Measurements from ENCODE around the gene SOX5.
"Not testable (repeated sequence)": the region's sequence is repeated elsewhere in the genome, so short reads cannot be mapped to it uniquely, and the experiment has no call there.

SOX5 gene

DNA sequence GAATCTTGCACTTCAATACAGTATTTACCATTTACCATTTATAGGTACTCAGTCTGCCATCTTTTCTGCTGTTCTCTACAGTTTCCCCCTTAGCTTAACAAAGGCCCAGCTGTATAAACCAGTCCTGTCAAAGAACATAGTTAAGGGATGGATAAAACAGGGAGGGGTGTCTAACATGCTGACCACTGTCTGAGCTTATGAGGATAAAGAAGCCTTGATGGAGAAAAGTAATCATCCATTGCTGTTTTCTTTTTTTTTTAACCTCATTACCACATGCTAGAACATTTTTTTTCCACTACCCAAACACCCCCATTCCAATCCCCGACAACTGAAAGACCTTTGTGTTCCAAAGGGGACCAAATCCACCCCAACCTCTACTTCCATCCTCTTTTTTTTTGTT is 39.9 kb downstream of the SOX5 start:
- no peak for DNase-seq (ENCODE audit: low read depth in 2 of 2)

DNA sequence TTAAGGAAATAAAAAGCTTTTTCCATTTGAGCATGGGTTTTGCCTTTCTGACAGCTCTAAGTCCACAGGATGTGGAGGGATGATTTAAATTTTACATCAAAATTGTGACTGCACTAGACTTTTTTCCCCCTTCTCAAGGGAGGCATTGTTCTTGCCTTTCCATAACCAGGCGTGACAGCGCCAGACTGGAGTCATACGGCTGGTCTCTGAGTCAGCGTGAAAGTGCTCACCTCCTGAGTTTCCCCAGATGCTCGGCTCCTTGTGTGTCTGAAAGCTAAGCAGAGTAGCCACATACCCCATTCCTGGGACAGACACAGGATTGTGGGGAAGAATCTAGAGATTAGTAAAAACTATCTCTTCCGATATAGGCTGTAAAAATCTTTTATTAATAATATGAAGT is 43.1 kb downstream of the SOX5 start:
- DNase-seq (ENCODE audit: low read depth in 2 of 2): no peak

- no peak for DNase-seq (ENCODE audit: low read depth in 2 of 2)
Observed at GRCh38 chr12:23899434-23899833, 50.0 kb downstream of the SOX5 start.

DNA sequence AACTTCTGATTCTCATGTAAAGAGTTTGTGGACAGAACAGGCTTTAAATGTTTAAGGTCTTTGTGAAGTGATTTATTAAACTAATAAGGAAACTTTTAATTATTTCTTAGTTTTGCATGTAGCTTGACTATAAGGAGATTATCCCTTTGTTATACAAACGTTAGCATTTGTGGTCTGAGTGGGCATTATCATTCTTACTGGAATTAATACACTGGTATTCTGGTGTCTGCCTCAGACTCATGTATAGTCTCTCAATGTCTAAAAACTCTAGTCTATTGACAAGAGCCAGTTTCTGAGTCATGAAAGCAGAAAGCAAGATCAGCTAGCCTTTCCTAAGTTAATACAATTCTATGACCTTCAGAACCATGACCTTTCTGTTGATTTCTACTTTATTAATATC is 51.3 kb downstream of the SOX5 start:
- no peak for DNase-seq (ENCODE audit: low read depth in 2 of 2)

DNA sequence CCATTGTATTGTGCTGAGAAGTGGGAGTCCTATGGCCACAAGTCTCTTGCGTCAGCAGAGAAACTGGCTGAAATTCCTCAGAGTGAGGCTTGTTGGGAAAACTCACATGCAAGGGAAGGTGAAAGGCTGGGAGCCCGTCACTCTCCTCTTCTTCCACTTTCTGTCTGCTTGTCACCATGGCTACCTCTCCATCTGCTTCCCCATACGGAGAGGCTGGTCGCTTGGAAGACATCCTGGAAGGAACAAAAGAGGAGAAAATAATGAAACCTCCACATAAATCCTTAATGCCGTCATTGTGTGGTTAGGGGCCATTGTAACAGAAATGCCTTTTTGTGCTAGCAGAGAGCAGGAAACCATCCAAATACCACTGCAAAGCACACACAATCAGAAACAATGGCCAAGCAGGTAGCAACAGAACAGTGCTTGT is 53.7 kb downstream of the SOX5 start:
- no peak for DNase-seq (ENCODE audit: low read depth in 2 of 2)

GRCh38 chr12:23893611-23894010 is 55.9 kb downstream of the SOX5 start:
- DNase-seq (ENCODE audit: low read depth in 2 of 2): no peak

GRCh38 chr12:23891115-23891514 is 58.4 kb downstream of the SOX5 start:
- DNase-seq (ENCODE audit: low read depth in 2 of 2): no peak

DNA sequence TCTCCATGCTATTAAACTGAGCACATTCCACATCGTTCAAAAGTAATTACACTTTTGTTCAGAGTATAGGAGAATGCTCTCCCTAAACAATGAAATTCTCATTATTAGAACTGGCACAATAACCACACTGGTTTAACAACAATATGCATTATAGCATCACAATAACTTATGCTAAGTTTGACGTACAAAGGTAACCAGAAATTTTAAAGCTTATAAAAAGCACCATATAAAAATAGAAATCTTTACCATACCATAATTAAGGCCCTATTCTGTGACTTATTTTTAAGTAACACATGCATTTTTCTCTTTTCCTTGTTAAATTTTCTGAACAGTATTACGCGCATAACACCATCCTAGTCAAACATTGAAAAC is 60.4 kb downstream of the SOX5 start:
- DNase-seq (ENCODE audit: low read depth in 2 of 2): no peak

- DNase-seq (ENCODE audit: low read depth in 2 of 2): no peak
Observed at GRCh38 chr12:23888396-23889068, 60.9 kb downstream of the SOX5 start.

DNA sequence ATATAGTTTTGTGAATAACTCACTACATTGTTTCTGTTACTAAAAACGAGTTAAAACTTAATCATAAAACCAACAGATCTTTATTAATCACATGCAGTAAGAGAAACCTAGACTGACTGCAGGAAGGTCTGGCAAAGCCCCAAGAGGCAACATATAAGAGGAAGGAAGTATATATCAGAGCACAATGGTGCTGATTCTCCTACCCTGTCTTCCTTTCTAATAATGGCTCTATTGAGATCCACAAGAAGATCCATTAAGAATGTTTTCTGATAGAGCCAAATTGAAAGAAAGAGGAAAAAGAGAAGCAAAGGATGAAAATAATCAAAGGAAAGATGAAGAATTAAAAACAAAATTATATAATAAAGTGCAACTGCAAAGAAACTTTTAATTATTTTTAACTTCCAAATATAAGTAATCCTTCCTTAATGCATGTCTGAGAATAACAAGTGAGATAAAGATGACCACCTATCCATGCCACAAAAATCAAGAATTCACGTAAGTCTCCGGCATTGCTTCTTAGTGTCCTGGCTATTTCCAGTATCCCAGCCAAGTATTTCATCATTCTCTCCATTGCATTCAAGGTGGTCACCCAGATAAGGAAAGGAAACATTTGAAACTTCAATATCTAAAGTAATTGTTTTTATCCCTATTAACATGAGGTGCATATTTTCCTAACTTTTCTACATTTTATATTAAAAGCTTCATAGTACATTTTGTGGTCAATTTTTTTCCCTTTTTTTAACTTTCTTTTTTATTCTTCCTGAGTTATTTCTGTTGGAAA is 62.2 kb downstream of the SOX5 start:
- no peak for DNase-seq (ENCODE audit: low read depth in 2 of 2)

DNA sequence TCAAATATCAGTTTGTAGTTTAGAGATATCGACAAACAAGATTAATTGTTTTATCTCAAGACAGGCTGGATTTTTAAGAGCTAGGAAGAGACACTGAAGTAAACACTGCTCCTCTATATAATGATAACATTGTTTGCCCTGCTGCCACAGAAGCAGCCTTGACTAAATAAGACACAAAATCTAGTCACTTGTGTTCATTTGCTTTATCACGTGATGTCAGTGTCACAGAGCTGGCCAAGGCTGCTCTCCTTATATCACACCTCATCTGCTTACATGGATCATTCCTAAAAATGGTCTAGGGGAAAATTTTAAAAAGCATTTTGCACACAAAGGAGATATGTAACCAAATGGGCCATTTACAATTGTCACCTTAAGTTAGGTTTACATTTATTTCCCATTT is 64.1 kb downstream of the SOX5 start:
- DNase-seq (ENCODE audit: low read depth in 2 of 2): no peak

DNA sequence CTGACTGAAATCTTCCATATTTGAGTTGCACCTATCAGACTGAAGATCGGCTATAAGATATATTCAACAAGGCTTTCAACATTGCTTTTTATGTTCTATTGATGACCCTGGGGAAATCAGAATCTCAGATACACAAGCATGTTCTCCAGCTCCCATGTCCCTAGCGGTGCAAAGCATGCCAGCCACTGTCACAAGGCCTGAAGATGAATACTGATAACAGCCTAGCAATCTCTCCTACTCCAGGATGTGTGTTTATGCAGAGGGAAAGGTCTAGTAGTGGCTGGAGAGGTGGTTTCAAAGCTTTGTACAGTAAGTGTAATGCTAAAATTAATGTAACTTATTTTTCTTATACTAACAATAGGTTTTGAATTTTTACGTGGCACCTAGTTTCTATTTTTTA is 64.6 kb downstream of the SOX5 start:
- no peak for DNase-seq (ENCODE audit: low read depth in 2 of 2)

GRCh38 chr12:23880988-23881387 is 68.5 kb downstream of the SOX5 start:
- no peak for DNase-seq (ENCODE audit: low read depth in 2 of 2)

DNA sequence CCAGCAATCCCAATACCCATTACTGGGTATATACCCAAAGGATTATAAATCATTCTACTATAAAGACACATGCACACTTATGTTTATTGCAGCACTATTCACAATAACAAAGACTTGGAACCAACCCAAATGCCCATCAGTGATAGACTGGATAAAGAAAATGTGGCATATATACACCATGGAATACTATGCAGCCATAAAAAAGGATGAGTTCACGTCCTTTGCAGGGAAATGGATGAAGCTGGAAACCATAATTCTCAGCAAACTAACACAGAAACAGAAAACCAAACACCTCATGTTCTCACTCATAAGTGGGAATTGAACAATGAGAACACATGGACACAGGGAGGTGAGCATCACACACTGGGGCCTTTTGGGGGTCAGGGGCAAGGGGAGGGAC is 72.9 kb downstream of the SOX5 start:
- DNase-seq (ENCODE audit: low read depth in 2 of 2): not testable (repeated sequence)

DNA sequence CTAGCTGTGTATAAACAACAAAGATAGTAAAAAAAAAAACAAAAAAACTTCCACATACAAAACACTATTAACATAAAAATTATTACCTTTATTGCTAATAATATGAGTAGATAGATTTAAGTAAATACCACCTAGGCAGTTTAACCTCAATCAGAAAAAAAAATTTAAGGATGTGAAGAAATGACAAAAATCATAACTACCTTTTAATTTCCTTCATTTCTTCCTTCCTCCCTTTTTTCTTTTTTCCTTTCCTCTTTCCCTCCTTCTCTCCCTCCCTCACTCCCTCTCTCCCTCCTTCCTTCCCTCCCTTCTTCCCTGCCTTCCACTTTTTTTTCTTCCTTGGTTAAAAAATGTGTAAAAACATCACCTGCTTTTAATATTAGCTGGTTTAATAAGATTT is 81.7 kb downstream of the SOX5 start:
- DNase-seq (ENCODE audit: low read depth in 2 of 2): no peak

- no peak for DNase-seq (ENCODE audit: low read depth in 2 of 2)
Observed at GRCh38 chr12:23862701-23863100, 86.8 kb downstream of the SOX5 start.

DNA sequence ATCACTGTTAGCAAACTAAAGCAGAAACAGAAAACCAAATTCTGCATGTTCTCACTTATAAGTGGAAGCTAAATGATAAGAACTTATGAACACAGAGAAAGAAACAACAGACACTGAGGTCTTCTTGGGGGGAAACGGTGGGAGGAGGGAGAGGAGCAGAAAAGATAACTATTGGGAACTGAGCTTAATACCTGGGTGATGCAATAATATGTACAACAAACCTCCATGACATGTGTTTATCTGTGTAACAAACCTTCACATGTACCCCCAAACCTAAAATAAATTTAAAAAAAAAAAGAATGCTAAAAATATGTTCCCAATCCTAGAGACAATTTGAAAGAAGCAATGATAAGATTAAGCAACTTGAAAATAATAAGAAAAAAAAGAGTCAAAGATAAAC is 89.5 kb downstream of the SOX5 start:
- DNase-seq (ENCODE audit: low read depth in 2 of 2): no peak

GRCh38 chr12:23857178-23857577 is 92.3 kb downstream of the SOX5 start:
- no peak for DNase-seq (ENCODE audit: low read depth in 2 of 2)

- no peak for DNase-seq (ENCODE audit: low read depth in 2 of 2)
Observed at GRCh38 chr12:23855813-23856212, 93.7 kb downstream of the SOX5 start.

GRCh38 chr12:23854598-23854997 is 94.9 kb downstream of the SOX5 start:
- DNase-seq (ENCODE audit: low read depth in 2 of 2): no peak

DNA sequence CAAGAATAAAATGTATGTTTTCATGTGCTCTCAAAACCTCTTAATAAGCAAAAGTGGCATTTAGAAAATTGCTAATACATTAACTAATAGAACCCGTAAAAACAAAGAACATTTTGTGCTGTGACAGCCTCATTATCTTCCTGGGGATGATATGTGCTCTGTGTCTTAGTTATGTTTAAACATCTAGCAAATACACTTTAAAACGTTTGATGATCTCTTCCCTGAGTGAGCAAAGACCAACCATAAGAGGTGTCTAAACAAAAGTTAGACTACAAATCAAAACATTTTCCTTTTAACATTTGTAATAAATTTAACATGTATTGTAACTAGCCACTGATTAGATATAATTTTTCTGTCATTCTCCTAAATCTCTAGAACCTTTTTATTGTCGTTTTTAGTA is 95.8 kb downstream of the SOX5 start:
- DNase-seq (ENCODE audit: low read depth in 2 of 2): no peak

GRCh38 chr12:23851602-23852001 is 97.9 kb downstream of the SOX5 start:
- no peak for DNase-seq (ENCODE audit: low read depth in 2 of 2)

GRCh38 chr12:23847857-23848256 is 101.6 kb downstream of the SOX5 start:
- DNase-seq (ENCODE audit: low read depth in 2 of 2): no peak

DNA sequence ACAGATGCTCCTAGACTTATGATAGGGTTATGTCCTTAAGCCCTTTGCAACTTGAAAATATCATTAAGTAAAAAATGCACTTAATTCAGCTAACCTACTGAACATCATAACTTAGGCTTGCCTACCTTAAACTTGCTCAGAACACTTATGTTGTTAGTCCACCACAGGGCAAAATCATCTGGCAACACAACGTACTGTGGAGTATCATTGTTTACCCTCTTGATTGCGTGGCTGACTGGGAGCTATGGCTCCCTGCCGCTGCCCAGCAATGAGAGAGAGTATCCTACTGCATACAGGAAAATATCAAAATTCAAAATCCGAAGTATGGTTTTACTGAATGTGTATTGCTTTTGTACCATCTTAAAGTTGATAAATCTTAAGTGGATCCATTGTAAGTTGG is 105.5 kb downstream of the SOX5 start:
- DNase-seq (ENCODE audit: low read depth in 2 of 2): no peak

Measured in stimulated activated CD4-positive, alpha-beta T cell treated with anti-CD3 and anti-CD28 coated beads, Interleukin-1b, Interleukin-23, amount 100 ng/mL, for 1 hour (primary cell).